HG03442 (cell line): Measurements from ENCODE around the gene CAMP.
"Not testable (repeated sequence)": the region's sequence is repeated elsewhere in the genome, so short reads cannot be mapped to it uniquely, and the experiment has no call there.

Source experiments
- ATAC-seq: cut with Tn5 transposase; IDR thresholded peaks from one replicate; pipeline ENCODE4 v1.9.1; 2021; ENCODE audit warnings: mild to moderate bottlenecking, moderate library complexity; ENCODE audit not compliant: unreplicated experiment

Gene CAMP

GRCh38 chr3:48222616-48223513 lies at the start of gene CAMP:
TSS of gene CAMP (plus strand) at chr3:48223495. CDS start at chr3:48223512, 17 bp downstream.
- peak; percentile 47 for ATAC-seq

- no peak for ATAC-seq
Measured at GRCh38 chr3:48178072-48178471, 45.2 kb upstream of the CAMP start.

GRCh38 chr3:48180021-48180420 lies 43.3 kb upstream of the CAMP start:
- no peak for ATAC-seq

GRCh38 chr3:48180531-48181253 lies 42.6 kb upstream of the CAMP start:
- ATAC-seq = no peak

- ATAC-seq = no peak
Measured at GRCh38 chr3:48184299-48184698, 39.0 kb upstream of the CAMP start.

GRCh38 chr3:48185129-48185528 lies 38.2 kb upstream of the CAMP start:
- ATAC-seq = no peak

- no peak for ATAC-seq
Measured at GRCh38 chr3:48186631-48187300, 36.5 kb upstream of the CAMP start.

- ATAC-seq = no peak
Measured at GRCh38 chr3:48187301-48187578, 36.1 kb upstream of the CAMP start.

GRCh38 chr3:48187579-48188265 lies 35.6 kb upstream of the CAMP start:
- peak; percentile 23 for ATAC-seq

GRCh38 chr3:48188266-48189201 lies 34.8 kb upstream of the CAMP start, which contains the start of gene CDC25A:
TSS of gene CDC25A (minus strand) at chr3:48188417. CDS start at chr3:48187947, 470 bp downstream.
- ATAC-seq = peak; percentile 92

GRCh38 chr3:48189321-48189720 lies 34.0 kb upstream of the CAMP start:
- no peak for ATAC-seq

GRCh38 chr3:48190911-48191310 lies 32.4 kb upstream of the CAMP start:
- ATAC-seq = no peak

GRCh38 chr3:48194446-48195071 lies 28.7 kb upstream of the CAMP start:
- ATAC-seq = no peak

- no peak for ATAC-seq
Measured at GRCh38 chr3:48196611-48197010, 26.7 kb upstream of the CAMP start.

- ATAC-seq = no peak
Measured at GRCh38 chr3:48199117-48199516, 24.2 kb upstream of the CAMP start.

GRCh38 chr3:48202632-48203031 lies 20.7 kb upstream of the CAMP start:
- ATAC-seq = no peak

GRCh38 chr3:48208076-48208475 lies 15.2 kb upstream of the CAMP start:
- no peak for ATAC-seq

GRCh38 chr3:48209445-48209844 lies 13.8 kb upstream of the CAMP start:
- no peak for ATAC-seq

- not testable (repeated sequence) for ATAC-seq
Measured at GRCh38 chr3:48210534-48210933, 12.8 kb upstream of the CAMP start.
